GM06990 (cell line): Measurements from ENCODE around the gene ZNF444.

Source experiments
- DNase-seq: peaks from one replicate; pipeline ENCODE4 v3.0.0-alpha.2; 2011; ENCODE audit not compliant: insufficient read length; ENCODE audit errors: extremely low read depth
- H3K27me3 ChIP-seq: replicated peaks from 2 replicates; pipeline ENCODE4 v1.6.0; 2011; ENCODE audit warnings: low read length; ENCODE audit not compliant: control insufficient read depth, insufficient read depth
- H3K36me3 ChIP-seq: 2 replicates; pipeline ENCODE4 v1.5.1; 2011; ENCODE audit warnings: low read length; ENCODE audit not compliant: control insufficient read depth, insufficient read depth
- H3K4me3 ChIP-seq: replicated peaks from 2 replicates; pipeline ENCODE4 v1.5.1; 2011; ENCODE audit warnings: low read depth, mild to moderate bottlenecking, control low read depth, low read length
- TF ChIP-seq, protein P1 (sequence below): IDR thresholded peaks from 2 replicates; pipeline ENCODE4 v1.5.1; 2011; ENCODE audit warnings: low read length, control low read depth, mild to moderate bottlenecking, inconsistent platforms; ENCODE audit not compliant: insufficient read depth, poor library complexity, severe bottlenecking

The ZNF444 gene

DNA sequence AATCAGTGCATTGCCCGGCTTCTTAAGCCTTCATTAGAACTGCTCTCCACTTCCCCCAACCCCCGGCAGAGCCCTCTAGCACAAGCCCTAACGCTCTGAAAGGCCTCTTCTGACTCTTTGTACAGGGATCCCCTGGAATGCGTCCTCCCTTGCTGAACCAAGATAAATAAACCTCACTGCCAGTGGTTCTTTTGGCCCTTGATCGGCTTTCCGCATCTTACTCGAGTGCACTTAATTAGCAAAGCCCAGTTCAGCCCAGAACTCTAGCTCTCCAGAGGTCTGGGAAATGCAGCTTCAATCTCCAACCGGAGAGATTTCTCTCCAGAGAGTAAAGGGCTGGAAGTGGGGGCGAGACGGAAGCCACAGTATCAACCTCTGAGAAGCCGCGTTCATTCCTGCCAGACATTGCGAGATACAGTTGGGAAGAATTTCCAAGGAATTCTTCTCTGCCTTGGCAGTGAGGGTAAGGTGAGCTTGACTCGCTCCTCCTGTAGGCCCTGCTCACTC, 8.7 kb upstream of the ZNF444 start:
- DNase-seq = no peak
- Histone ChIP-seq H3K4me3 (no peak overlapping the region), H3K36me3 (no peaks in the 10 kb centered on the region), H3K27me3 (no peaks in the 10 kb centered on the region)
- TF ChIP-seq, protein P1, sequence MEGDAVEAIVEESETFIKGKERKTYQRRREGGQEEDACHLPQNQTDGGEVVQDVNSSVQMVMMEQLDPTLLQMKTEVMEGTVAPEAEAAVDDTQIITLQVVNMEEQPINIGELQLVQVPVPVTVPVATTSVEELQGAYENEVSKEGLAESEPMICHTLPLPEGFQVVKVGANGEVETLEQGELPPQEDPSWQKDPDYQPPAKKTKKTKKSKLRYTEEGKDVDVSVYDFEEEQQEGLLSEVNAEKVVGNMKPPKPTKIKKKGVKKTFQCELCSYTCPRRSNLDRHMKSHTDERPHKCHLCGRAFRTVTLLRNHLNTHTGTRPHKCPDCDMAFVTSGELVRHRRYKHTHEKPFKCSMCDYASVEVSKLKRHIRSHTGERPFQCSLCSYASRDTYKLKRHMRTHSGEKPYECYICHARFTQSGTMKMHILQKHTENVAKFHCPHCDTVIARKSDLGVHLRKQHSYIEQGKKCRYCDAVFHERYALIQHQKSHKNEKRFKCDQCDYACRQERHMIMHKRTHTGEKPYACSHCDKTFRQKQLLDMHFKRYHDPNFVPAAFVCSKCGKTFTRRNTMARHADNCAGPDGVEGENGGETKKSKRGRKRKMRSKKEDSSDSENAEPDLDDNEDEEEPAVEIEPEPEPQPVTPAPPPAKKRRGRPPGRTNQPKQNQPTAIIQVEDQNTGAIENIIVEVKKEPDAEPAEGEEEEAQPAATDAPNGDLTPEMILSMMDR = no peak

DNA sequence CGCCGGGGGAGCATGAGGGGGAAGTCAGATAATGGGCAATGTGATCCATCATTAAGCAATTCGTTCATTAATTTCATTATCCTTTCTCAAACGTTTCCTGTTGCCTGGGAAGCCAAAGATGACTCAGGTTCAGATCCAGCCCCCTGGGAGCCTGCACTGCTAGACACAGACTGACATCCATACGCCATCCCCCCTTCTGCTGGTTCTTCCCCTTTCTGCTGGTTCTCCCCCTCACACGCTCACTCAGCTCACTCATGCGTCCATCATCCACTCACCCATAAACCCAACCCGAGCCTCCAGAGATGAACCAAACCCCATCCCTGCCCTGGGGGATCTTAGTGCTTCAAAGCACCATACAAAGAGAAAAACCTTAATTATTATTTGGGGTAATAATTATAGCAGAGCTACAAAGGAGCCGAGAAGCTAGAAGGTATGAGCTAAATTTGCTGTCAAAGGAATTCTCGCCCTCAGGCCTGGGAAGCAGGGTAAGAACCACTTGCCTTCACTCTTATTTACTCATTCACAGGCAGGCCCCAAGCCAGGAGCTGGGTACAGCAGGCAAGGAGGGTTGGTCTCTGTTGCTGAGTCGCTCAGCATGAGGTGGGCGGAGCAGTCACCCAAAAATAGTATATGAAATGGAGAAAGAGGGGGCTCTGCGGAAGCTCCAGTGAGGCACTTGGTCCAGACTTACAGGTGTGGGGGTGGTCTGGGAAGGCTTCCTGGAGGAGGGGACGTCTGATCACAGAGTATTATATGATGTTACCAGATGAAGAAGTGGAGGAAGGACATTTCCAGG, 7.0 kb upstream of the ZNF444 start:
- Histone ChIP-seq H3K36me3 (no peaks in the 10 kb centered on the region), H3K4me3 (no peak overlapping the region), H3K27me3 (no peaks in the 10 kb centered on the region)
- peak; percentile 44 for DNase-seq
- TF ChIP-seq, protein P1 = no peak

DNA sequence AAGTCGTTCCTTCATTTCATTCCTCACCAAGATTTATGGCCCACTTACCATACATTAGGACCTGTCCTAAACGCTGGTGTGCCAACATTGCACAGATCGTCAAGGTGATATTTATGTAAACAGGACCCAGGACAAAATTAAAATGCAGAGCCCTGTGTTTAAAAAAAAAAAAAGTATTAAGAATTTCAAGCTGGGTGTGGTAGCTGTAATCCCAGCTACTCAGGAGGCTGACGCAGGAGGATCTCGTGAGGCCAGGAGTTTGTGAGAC, 6.5 kb upstream of the ZNF444 start:
- no peaks in the 10 kb centered on the region for H3K27me3 ChIP-seq
- DNase-seq = no peak
- H3K4me3 ChIP-seq = no peak overlapping the region
- H3K36me3 ChIP-seq = no peaks in the 10 kb centered on the region
- TF ChIP-seq, protein P1 = no peak

DNA sequence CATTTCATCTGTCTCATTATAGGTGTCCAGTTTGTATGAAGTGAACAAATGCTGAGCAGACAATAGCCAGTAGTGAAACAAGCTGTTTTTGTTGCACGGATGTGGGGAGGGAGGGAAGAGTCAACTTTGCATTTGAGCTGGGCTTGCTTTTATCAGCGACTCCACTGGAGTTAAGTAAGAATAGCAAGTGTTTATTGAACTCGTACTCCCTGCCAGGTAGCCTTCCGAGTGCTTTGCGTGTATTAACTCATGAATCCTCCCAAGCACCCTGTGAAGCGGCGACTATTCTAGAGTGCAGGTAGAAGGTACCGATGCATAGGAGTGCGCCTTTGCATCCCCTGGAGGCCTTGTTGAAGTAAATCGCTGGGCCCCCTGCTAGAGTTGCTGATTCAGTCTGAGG, 4.7 kb upstream of the ZNF444 start:
- Histone ChIP-seq H3K36me3 (no peaks in the 10 kb centered on the region), H3K4me3 (no peak overlapping the region), H3K27me3 (no peaks in the 10 kb centered on the region)
- TF ChIP-seq, protein P1 = no peak
- DNase-seq = no peak

DNA sequence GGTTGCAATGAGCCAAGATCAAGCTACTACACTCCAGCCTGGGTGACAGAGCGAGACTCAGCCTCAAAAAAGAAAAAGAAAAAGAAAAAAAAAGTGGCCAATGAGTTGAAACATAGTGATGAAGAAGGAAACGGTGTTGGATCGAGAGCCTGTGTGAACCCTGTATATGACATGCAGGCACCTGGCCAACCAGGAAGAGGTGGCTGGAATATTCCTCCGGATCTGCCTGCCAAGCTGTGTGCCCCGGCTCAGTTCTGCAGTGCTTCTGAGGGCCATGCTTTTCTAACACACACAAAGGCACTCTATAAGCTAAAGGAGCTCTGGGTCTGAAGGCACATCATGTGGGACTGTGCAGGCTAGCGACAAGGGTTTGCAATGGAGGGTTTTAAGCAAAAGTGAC, 3.7 kb upstream of the ZNF444 start:
- TF ChIP-seq, protein P1 = no peak
- H3K4me3 ChIP-seq = no peak overlapping the region
- DNase-seq = no peak
- no peaks in the 10 kb centered on the region for H3K36me3 ChIP-seq
- H3K27me3 ChIP-seq = no peaks in the 10 kb centered on the region
